SH-SY5Y (cell line): ENCODE data around the gene LYPD6B.
A peak's percentile ranks its signal among the peaks of the same experiment; 100 is the strongest.

Experiments used
- GATA2 ChIP-seq: IDR thresholded peaks from 2 replicates; pipeline ENCODE4 v1.6.1; 2011; ENCODE audit warnings: mild to moderate bottlenecking, low read depth, low read length
- GATA3 ChIP-seq: IDR thresholded peaks from 2 replicates; pipeline ENCODE4 v1.6.1; 2011; ENCODE audit warnings: low read depth, mild to moderate bottlenecking, low read length, moderate library complexity

The LYPD6B gene

DNA sequence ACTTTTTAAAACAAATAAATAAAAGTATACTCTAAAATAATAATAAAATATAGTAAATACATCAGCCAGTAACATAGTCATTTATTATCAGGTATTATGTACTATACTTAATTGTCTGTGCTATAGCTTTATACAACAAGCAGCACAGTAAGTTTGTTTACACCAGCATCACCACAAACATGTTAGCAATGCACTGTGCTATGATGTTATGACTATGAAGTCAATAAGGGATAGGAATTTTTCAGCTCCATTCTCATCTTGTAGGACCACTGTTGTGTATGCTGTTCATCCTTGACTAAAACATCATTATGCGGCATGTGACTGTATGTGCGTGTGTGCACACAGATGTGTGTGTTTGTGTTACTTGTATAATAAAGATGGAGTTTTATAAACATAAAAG lies 137.5 kb downstream of the LYPD6B start:
- TF ChIP-seq GATA3 (no peak), GATA2 (no peak)

DNA sequence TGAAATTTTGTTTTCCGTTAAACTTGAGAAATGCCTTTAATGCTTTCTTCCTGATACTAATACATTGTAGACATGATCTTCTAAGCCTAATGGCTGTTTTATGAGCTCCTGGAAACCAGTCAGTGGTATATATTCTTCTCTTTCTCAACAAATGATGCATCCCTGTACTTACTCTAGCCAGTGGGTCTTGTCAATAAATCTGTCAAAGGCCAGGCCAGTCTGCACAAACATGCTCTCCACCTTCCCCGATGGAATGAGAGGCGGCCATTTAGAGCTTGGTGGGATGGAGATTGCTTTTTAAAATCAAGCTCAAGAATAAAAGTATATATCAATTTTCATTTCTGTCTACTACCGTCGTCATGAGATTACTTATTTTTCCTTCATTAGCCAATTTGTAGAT lies 140.1 kb downstream of the LYPD6B start:
- TF ChIP-seq GATA3 (no peak), GATA2 (no peak)

DNA sequence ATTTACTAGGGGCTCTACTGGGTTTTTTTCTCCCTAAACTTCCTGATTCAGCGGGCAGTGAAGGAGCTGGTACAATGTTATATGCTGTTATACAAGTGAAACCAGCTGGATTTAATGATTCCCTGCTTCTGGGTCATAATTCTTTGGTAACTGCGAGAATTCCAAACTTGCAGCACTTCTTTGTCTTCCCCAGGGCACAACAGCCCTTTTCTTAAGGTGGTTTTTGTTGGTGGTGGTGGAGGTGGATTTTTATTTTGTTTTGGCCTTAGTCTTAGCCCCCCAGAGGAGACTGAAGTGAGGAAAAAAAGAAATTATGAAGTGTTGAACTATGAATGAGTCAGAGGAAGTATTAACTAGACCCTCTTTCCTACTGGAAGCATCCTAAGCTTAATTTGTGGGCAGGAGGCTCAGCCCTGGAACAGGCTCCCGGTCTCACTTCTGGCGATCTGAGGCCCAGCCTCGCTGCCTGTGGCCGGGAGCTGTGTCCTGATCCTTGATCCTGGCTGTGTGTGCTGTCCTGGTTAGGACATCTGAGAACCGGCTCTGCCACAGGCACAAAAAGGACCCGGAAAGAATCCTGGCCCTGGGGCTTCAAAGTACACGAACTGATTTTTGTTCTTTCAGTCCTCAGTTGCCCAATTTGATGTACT lies 141.9 kb downstream of the LYPD6B start:
- TF ChIP-seq GATA3 (no peak), GATA2 (no peak)

DNA sequence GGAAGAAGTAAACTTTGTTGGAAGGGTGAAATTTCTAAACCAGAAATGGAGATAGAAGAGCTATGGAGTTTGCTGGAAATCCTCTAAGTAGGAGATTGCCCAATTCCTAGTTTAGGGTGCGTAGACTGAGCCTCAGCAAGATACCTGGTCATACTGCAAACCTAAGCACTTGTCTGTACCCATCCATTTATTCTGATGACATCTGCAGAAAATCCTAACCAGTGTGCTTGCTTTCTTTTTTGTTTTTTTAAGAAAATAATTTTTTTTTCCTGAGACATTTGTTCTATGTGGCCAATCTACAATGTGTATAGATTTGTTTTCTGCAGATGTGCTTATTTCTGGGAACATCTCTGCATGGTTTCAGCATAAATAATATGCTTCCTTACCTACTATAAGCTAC lies 144.7 kb downstream of the LYPD6B start:
- no peak for TF ChIP-seq GATA3
- no peak for TF ChIP-seq GATA2

DNA sequence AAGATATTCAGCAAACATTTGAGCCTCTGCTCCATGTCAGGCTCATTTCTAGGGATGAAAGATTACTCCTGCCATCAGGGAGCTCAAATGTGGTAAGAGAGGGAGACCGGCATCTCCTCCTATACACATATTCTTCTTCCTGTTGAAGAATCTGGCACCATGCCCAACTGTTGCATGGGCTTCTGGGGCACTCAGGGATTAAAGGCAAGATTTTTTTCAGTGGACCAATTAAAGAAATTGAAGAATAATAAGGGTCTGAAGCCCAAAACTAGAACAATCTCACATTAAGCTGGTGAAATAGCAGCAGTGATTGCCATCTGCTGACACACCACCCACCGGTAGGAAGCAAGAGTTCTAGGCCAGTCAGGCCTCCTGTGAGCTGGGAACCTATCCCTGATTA lies 146.5 kb downstream of the LYPD6B start:
- TF ChIP-seq GATA3 (no peak), GATA2 (no peak)

DNA sequence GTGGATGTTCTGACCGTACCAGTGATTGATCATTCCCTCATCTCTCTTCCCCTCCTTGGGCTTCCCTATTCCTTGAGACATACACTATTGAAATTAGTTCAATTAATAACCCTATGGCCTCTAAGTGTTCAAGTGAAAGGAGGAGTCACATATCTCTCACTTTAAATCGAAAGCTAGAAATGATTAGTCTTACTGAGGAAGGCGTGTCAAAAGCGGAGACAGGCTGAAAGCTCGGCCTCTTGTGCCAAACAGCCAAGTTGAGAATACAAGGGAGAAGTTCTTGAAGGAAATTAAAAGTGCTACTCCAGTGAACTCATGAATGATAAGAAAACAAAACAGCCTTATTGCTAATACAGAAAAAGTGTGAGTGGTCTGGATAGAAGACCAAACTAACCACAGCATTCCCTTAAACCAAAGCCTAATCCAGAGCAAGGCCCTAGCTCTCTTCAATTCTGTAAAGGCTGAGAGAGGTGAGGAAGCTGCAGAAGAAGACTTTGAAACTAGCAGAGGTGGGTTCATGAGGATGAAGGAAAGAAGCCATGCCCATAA lies 147.5 kb downstream of the LYPD6B start:
- TF ChIP-seq GATA3 (no peak), GATA2 (no peak)

DNA sequence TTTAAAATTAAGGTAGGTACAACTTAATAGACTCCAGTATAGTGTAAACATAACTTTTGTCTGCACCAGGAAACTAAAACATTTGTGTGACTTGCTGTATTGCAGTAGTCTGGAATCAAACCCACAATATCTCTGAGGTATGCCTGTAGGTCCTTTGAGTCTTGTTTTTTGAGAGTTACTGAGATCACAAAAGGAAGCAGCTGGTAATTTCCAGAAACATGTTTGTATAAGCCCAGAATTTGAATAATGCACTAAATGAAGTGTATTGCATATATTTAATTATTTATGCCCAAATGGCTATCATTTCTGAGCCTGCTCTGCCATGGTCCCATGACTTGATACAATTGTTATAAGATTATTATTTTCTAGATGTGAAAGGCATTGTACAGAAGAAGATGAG lies 148.6 kb downstream of the LYPD6B start:
- TF ChIP-seq GATA3 (no peak), GATA2 (no peak)

DNA sequence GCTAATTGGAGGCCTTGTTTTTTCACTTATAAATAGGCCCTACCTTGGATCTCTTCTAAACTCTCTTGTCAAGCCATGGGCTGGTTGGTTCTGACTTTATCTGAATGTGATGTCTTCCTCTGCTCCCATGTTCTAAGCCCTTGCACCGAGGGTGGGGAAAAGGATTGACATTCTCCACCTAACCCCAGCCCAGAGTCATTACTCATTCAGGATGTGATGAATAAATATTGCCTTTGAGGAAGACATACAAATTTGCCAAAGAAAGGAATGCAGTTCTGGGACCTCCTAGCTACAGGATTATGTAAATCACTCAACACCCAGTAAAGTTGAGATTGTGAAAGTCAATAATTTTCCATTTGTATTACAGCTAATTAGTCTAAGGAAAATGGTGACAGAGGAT lies 149.8 kb downstream of the LYPD6B start:
- TF ChIP-seq GATA2 (no peak), GATA3 (no peak)

DNA sequence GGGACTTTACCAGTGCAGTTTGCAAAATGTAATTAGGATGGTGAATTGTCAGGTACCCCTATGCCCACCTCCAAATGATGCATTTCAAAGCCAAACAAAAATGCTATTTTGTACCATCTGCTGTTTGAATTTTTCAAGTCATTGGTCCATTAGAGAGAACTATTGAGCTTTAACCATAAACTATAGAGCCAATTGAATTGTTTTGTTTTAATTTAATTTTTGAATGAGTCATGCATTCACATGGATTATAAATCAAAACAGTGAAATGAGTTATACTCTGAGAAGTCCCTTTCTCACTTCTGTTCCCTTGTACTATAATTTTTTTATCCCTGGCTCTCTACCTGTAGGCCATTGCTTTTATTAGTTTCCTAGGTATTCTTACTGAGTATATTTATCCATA lies 151.3 kb downstream of the LYPD6B start:
- TF ChIP-seq GATA2 (no peak), GATA3 (no peak)

DNA sequence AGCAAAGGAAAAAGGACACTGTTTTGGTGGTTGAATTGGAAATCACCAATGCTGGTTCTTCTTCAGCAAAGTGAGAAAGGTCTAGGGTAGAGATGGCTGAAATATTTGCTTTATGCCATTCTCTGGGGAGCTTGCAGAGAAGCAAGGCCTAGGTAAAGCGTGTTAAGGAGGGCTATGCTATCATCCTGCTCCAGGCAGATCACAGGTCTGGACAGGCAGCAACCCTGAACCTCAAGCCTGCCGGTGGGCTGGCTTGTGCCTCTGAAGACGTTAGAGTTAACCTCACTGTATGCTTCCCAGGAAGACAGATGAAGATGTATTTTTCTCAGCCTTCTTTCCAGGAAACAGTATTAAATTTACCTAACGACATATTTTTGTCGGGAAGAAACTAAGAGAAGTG lies 153.4 kb downstream of the LYPD6B start:
- no peak for TF ChIP-seq GATA3
- no peak for TF ChIP-seq GATA2

DNA sequence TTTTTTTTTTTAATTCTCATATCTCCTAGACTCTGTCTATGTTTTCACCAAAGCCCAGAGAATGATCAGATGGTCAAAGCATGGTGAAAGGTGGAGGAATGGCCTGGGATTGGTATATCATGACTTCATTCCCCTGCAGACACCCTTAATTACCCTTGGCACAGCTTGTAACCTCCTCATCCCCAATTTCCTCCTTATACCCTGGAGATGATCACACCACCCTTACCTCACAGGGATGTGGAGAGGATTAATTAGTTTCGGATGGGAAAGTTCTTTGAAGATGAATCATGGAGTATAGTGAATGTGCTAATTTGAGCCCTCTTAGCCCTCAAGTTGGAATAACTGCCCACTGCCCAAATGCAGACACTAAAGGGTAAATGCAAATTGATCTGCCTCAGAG lies 153.9 kb downstream of the LYPD6B start:
- no peak for TF ChIP-seq GATA2
- no peak for TF ChIP-seq GATA3

DNA sequence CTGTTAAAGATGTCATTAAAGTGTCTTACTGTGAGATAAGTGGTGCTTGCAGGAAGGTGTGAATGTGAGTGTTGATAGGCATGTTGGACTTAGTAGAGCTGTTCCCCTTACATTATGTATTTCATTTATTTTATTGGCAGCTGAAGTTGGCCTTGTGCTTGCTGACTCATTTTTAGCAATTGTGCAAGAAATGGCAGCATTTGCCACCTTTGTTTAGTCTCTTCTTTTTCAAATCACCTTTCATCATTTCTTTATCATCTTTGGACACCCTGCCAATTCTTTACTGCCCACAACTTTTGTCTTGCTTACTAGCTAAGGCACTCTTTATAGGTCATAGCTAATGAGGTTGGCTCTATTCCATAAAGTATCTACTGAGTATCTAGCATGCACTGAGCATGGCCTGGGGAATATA lies 161.6 kb downstream of the LYPD6B start:
- TF ChIP-seq GATA2: no peak

DNA sequence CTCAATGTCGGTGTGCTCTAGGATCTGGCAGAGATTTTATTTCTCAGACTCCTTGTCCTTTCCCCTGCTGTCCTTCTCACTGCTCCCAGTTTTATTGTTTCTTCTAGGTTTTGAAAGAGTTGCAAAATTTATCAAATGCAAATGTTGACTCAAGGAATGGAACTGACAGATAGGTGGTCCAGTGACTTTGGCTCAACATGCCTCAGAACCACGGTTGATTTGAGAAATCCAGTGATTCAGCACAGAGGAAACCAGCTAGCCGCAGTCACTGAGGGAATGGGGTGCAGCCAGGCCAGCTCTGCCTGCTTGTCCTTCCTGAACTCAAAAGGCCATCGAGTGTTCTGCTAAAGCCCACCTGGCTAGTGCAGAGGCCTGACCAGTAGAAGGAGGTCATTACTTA lies 166.2 kb downstream of the LYPD6B start:
- TF ChIP-seq GATA2 (no peak), GATA3 (no peak)

DNA sequence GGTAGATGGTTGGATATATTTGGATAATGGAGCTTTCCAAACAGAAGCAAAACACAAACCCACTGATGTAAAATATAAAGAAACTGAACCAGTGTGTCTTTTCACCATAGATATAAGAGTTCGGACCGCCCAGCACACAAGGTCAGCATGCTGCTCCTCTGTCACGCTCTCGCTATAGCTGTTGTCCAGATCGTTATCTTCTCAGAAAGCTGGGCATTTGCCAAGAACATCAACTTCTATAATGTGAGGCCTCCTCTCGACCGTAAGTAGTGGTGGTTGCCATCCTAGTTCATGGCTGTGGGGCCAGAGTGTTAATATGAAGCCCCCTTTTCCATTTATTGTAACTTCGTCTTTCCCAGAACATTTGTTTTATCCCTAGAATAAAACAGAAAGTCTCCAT lies 166.6 kb downstream of the LYPD6B start:
- TF ChIP-seq GATA3 (peak; percentile 47; the same call in 1 of the 2 replicates), GATA2 (peak; percentile 82)

DNA sequence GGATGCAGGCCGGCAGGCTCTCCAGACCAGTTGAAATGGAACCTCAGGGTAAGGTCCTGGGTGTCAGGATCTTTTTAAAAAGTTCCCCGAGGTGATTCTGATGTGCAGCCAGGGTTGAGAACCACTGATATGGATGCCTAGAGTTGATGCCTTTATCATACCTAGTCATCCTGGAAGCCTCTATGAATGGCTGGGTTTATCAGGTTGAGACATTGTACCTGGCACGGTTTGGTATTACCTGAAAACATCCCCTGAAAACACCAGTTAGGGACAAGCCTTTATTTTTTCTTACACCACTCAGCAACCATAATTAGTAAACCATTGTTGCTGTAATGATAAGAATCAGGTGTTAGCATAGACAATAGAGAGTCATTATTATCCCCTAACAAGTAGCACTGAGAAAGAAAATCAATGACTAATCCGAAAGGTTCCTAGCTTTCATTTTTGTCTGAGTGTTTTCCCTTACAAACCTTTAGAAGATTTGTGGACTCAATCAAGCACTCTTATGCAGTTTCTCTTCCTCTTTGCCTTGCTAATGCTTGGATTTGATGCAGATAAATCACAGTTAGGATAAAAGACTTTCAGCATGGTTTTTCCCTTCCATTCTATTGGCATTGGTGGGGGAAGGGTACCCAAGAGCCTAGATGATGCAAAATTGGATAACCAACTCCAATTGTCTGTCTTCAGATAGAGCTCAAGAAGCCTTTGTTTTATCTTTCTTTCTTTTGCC lies 175.4 kb downstream of the LYPD6B start:
- TF ChIP-seq GATA3 (no peak), GATA2 (no peak)
